GM18526 (cell line): ENCODE data around the gene NXPE2.

ENCODE experiments used
- POLR2A ChIP-seq: IDR thresholded peaks from 3 replicates; pipeline ENCODE4 v1.6.1; 2011; ENCODE audit not compliant: insufficient read length; ENCODE audit errors: extremely low read depth

The NXPE2 gene

DNA sequence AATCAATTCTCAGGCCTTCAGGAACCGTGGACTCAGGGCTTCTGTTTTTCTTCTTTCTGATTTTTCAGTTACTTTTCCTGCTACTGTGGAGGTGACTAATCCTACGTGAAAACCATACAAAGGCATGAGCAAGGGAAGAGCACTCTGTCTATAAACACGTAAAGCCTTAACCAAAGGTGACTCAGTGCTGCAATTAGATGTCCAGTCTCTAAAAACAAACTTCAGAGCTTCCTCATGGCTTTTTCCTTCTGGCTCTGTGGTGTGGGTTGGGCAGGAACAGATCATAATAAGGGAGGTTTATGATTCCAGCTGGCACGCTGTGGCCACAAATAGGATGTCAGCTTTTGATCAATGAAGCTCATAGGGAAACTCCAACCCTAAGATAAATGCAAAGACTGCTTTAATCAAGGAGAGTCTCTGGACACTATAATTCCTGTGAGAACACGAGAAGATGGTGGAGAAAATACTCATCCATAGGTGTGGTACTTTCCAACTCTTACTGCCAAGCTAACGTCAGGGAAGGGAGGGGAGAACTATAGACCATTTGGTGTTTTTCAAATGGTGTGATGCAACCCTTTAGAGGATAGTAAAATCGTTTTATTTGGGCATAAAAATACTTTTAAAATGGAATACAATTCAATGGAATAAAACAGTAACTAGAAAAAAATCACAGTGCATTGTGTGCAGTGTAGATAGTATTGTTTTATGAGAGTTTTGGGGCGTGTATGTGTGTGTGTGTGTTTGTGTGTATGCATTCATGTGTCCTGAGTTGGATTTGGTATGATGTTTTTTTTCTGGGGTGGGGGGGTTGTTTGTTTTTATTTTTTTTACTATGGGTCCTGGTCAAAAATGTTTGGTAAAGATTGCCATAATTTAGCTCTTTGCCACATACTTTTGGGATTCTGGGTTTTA is at the start of gene NXPE2:
Gene NXPE2 (plus strand): TSS at position 403 of the 912 bp plus-strand sequence. CDS start 49 bp downstream, at position 452.
- no peak for TF ChIP-seq POLR2A

DNA sequence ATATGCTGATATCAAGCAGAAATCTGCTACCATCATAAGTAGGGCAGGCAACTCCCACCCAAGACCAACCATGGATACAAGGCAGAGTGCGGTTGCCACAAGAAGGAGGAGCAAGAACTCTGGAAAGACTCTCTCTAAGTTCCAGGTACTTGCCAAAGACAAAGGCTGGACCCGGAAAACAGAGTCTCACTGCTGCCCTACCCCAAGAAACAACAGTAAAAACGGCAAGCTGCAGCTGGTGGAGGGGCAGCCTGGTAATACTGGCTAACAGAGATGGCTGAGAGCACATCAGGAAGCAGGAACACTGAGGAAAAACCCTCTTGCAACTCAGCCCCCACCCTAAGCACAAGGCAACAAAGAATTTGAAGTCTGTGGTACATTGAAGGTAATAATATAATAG is 27.7 kb upstream of the NXPE2 start:
- no peak for TF ChIP-seq POLR2A

DNA sequence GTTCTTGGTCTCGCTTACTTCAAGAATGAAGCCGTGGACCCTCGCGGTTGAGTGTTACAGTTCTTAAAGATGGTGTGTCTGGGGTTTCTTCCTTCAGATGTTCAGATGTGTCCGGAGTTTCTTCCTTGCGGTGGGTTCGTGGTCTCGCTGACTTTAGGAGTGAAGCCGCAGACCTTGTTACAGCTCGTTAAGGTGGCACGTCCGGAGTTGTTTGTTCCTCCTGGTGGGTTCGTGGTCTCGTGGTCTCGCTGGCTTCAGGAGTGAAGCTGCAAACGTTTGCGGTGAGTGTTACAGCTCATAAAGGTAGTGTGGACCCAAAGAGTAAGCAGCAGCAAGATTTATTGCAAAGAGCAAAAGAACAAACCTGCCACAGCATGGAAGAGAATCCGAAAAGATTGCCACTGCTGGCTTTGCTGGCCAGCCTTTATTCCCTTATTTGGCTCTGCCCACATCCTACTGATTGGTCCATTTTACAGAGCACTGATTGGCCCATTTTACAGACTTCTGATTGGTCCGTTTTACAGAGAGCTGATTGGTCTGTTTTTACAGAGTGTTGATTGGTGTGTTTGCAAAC is 27.1 kb upstream of the NXPE2 start:
- TF ChIP-seq POLR2A: no peak

DNA sequence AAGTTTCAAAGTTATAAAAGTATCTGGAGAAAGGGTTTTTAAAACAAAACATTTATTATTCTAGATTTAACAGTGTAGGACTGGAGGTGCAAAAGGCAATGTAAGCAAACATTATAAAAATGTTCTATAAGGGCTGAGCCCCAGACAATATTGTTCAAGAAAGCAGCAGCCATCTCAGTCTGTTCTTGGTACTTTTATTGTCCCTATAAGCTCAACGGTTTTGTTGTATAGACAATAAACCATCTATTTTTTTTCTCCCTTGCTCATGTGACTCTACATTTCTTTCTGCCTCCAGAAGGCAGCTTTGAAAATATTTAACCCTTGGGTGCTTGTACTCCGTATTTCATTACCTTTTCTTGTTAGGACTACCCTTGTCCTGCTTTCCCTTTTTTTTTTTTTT is 25.2 kb upstream of the NXPE2 start:
- TF ChIP-seq POLR2A: no peak

DNA sequence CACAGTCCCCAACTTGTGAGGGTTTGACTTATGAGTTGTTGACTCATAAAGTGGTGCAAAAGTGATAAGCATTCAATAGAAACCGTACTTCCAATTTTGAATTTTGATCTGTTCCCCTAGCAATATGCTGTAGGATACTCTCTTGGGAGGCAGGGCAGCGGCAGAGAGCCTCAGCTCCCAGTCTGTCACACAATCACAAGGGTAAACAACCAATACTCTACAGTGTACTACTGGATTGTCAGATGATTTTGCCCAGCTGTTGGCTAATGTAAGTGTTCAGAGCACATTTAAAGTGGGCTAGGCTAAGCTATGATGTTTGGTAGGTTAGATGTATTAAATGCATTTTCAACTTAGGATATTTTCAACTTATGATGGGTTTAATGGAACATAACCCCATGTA is 13.7 kb upstream of the NXPE2 start:
- no peak for TF ChIP-seq POLR2A

DNA sequence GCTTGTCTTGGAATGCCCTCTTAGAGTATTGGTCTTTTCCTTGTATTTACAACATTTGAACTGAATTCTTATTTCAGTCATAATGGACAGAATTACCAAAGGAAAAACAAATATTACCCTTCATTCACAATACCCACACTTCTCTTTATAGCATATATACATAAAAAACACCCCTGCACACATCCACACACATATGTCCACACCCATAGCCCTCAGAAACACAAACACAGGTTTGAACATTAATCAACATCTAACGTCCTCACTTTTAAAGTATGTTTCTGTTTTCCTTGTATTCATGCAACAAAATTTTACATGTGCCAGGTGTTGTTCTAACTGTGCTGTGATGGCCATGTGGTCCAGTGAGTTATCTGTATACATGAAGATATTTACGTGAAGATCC is 11.6 kb upstream of the NXPE2 start:
- TF ChIP-seq POLR2A: no peak

DNA sequence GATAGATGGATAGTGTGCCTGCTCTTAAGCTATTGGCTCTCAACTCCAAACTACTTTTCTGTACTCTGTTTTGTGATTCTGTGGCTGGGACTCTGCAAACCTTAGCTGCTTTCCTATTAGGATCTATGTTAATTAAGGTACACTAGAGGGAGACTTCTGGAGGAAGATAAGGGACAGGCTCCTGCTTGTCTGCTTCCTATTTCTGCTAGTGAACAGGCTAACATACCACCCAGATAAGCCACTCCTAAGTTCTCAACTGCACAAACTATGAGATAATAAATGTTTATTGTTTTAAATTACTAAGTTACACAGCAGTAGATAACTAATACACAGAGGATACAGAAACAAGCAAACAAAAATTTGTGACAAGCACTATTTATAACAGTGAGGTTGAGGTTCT is 10.2 kb upstream of the NXPE2 start:
- no peak for TF ChIP-seq POLR2A

DNA sequence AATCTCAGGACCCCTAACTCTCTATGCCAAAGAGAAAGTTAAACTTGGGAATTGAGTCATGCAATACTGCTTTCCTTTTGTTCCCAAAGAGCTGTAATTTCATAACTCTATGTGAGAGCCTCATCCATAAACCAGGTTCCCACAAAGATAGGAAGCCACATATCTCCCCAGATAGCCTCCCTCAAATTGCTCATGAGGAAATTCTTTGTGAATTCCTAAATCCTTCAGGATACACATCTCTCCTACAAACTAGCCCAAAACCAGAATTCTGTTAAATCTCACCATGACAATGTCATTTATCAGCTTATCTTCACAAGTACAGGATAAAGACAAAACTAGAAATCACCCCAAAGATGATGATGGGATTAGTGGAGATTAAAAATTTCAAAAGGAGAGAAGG is 4.7 kb upstream of the NXPE2 start:
- TF ChIP-seq POLR2A: no peak

DNA sequence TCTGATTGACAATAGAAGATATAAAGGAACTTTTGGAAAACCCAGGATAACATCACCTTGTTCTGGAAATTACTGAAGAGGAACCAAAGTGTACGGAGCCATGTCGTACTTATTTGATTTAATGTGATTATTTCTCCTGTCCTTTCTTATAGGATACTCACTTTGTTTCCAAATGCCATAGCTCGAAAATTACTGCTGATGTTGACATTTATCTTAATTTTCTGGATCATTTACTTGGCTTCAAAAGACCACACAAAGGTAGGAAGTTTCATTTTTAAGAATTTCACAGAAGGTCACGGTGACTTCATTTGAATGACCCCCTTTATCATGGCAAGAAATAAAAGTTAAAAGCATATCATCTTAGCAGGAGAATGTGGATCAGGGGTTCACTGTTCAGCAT is 1.2 kb downstream of the NXPE2 start:
- no peak for TF ChIP-seq POLR2A

DNA sequence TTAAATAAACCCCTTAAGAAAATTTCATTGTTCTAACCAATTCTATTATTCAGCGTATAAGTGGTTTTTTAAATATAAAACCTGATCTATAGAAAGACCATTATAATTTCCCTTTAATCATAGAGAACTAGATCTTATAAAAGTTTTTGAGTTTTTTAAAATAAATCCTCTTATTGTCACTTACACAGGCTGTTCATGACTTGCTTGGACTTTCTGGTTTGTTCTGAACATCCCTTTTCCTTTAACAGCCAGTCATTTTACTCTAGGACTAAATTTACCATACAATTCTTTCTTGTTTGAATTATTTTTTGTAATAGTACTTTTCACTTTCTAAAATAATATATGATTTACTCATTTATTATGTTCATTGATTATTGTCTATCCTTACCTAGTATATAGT is 4.7 kb downstream of the NXPE2 start:
- TF ChIP-seq POLR2A: no peak

DNA sequence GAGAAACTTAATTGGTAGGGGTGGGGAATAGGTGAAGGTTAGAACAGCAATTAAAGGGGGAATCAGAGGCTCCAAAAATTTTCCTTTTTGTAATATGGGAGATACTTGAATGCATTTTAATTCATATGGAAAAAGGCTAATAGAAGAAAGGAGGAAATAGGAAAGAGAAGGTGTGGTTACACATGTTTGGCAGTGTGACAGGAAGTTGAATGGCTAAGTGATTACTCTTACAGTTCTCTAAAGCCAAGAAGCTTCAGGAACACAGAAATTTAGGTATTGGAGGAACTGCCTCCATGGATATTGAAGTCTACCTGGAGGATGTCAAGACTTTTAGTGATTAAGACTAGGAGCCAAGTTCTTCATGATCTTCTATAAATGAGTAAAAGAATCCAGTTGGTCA is 6.3 kb downstream of the NXPE2 start:
- TF ChIP-seq POLR2A: no peak

DNA sequence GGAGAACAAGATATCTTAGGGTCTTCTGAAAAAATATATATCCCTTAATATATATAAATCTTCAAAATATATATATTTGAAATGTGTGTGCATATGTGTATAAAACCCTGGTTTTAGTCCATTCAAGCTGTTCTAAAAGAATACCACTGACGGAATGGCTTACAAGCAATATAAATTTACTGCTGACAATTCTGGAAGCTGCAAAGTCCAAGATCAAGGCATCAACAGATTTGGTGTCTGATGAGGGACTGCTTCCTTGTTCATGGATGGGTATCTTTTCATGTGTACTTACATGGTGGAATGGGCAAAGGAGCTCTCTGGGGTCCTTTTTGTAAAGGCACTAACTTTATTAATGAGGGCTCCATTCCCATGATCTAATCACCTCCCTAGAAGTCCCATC is 6.8 kb downstream of the NXPE2 start:
- no peak for TF ChIP-seq POLR2A

DNA sequence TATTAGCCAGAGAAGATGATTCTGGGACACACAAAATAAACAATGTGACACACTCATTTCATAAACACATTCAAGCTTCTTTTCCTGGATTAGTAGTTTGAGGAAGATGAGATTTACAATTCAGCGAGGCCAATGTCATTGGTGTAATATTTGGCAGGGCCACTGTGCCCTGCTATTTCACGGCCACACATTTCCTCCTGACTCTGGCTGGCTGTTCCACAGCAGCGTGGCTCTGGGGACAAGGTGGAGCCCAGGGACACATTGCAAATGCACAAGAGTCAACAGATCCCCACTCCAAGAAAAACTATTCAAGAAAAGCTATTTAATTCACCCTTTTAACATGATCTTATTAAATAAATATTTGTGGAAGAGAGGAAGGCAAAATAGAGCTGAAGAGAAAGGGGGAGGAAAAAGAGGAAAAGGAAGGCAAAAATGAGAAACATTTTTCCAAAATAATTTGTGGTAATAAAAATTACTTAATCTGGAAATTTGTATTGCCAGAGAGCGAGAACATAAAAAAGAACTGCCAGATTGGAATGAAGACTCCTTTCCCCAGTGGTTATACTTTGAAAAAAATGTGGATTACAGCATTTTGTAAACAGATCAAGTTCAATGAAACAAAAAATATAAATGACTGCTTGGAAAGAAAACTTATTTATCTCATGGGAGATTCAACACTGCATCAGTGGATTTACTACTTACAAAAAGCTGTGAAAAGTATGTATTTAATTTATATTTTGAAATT is 27.1 kb downstream of the NXPE2 start:
- no peak for TF ChIP-seq POLR2A

DNA sequence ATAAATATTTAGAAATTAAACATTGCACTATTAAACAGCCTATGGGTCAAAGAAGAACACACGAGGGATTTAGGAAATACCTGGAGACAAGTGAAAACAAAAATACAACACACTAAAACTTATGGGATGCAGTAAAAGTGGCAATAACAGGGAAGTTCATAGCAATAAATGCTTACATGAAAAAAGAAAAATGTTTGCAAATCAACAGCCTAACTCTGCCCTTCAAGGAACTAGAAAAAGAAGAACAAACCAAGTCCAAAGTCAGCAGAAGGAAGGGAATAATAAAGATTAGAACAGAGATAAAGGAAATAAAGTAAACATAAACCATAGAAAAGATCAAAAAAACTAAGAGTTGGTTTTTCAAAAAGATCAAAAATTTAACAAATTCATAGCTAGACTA is 31.6 kb downstream of the NXPE2 start:
- TF ChIP-seq POLR2A: no peak

DNA sequence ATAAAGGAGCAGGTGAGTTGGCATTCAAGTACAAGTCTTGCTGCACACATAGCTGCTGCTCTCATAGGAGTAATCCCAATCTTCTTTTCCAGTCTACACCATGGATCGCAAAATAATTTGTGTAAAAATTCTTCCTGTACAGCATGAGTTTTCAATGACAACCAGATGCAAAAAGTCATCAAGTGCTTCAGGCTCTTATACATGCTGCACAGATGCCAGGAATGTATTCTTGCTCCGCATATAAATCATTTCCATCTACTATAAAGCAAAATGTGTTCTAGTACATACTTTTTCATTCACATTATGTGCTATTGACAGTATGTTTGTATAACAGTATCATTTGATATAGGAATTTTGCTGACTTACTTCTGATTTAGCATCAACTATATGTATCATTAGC is 35.4 kb downstream of the NXPE2 start:
- no peak for TF ChIP-seq POLR2A

DNA sequence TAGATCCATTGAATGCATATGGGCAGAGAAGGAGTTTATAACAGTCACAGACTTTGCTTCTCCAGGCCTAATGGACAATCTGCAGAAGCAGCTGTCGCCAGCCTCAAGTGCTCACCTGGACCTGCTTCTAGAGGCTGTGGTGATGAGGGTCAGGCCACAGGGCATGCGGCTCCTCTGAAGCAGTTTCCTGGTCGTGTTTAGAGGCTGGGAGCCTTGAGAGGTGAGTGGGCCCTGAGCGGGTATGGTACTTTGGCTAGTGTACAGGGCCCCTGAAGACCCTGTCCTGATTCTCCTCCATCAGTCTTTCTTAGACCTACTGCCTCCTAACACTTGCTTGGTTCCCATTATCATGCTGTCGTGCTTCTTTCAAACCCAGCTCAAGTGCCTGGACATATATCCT is 41.2 kb downstream of the NXPE2 start:
- TF ChIP-seq POLR2A: no peak
